Smooth muscle cell (in vitro differentiated cells): ENCODE data around the gene USP32. TPM values are rescaled to one million over a fixed set of nuclear protein-coding genes. Genes with fewer than 3 reads are reported as not detected.

ENCODE experiments used
- DNase-seq: peaks from one replicate; lab custom pipeline; 2025; ENCODE audit not compliant: unreplicated experiment; lab: John Stamatoyannopoulos, UW
- H2AFZ ChIP-seq: fragments of 200-600 bp; sonication (generic); 2 replicates; pipeline ENCODE4 v1.6.0; 2016; ENCODE audit warnings: antibody characterized with exemption, low read depth, mild to moderate bottlenecking
- H3F3A ChIP-seq: fragments of 200-600 bp; sonication (generic); 2 replicates; pipeline ENCODE4 v1.6.0; 2017; ENCODE audit warnings: antibody characterized with exemption, low read depth
- H3K27ac ChIP-seq: fragments of 200-600 bp; sonication (generic); 2 replicates; pipeline ENCODE4 v1.5.1; 2016; ENCODE audit warnings: low read depth, mild to moderate bottlenecking
- H3K27me3 ChIP-seq: fragments of 200-600 bp; sonication (generic); 2 replicates; pipeline ENCODE4 v1.6.1; 2016; ENCODE audit warnings: low read depth, mild to moderate bottlenecking
- H3K36me3 ChIP-seq: fragments of 200-600 bp; sonication (generic); 2 replicates; pipeline ENCODE4 v1.5.1; 2016; ENCODE audit warnings: low read depth
- H3K4me1 ChIP-seq: fragments of 200-600 bp; sonication (generic); 2 replicates; pipeline ENCODE4 v1.5.1; 2016; ENCODE audit warnings: low read depth
- H3K4me2 ChIP-seq: fragments of 200-600 bp; sonication (generic); 2 replicates; pipeline ENCODE4 v1.6.0; 2016; ENCODE audit warnings: mild to moderate bottlenecking
- H3K4me3 ChIP-seq: fragments of 200-600 bp; sonication (generic); 2 replicates; pipeline ENCODE4 v1.5.1; 2016; ENCODE audit warnings: mild to moderate bottlenecking
- H3K79me2 ChIP-seq: fragments of 200-600 bp; sonication (generic); 2 replicates; pipeline ENCODE4 v1.6.0; 2016; ENCODE audit warnings: low read depth, mild to moderate bottlenecking
- H3K9ac ChIP-seq: fragments of 200-600 bp; sonication (generic); 2 replicates; pipeline ENCODE4 v1.6.0; 2016; ENCODE audit warnings: low read depth
- H3K9me3 ChIP-seq: fragments of 200-600 bp; sonication (generic); replicated peaks from 2 replicates; pipeline ENCODE4 v1.5.1; 2016; ENCODE audit warnings: low read depth
- H4K20me1 ChIP-seq: fragments of 200-600 bp; sonication (generic); 2 replicates; pipeline ENCODE4 v1.6.0; 2016; ENCODE audit warnings: low read depth
- CTCF ChIP-seq: fragments of 200-600 bp; sonication (generic); IDR thresholded peaks from 2 replicates; pipeline ENCODE4 v1.5.1; 2017; ENCODE audit warnings: borderline replicate concordance, mild to moderate bottlenecking, antibody characterized with exemption; ENCODE audit not compliant: insufficient read depth, poor library complexity, severe bottlenecking
- WGBS: methylation state at CpG from one replicate; pipeline ENCODE4 v1.1.7; 2016; ENCODE audit warnings: low lambda C conversion rate; 5-methylcytosine and 5-hydroxymethylcytosine counted together
- polyA plus RNA-seq: library from polyadenylated mRNA; unstranded; fragments of >200 nt; fragmentation: Nextera tagmentation; extraction: Ambion mirVana; gene quantifications from 2 replicates; pipeline ENCODE4 v1.2.1, GENCODE V29; 2016
- total RNA-seq: library from RNA; depleted of rRNA; stranded (reverse); fragments of >200 nt; gene quantifications from 2 replicates; pipeline ENCODE4 v1.2.3, GENCODE V29; 2014

USP32 gene
- total and polyA plus RNA-seq, 2 experiments from 2014 or later: 10.5 to 21.7 TPM

- Histone ChIP-seq H3K27ac (no peak overlapping the region), H3F3A (no peaks in the 10 kb centered on the region), H2AFZ (no peak overlapping the region), H3K27me3 (no peaks in the 10 kb centered on the region), H3K79me2 (no peaks in the 10 kb centered on the region), H3K36me3 (no peaks in the 10 kb centered on the region), H3K9ac (no peak overlapping the region), H3K4me3 (no peak overlapping the region), H3K9me3 (no peaks in the 10 kb centered on the region), H3K4me1 (no peaks in the 10 kb centered on the region), H3K4me2 (no peak overlapping the region), H4K20me1 (no peaks in the 10 kb centered on the region)
- no peak for TF ChIP-seq CTCF
- WGBS: 95% methylated on average over 6 of the region's 6 CpGs
- DNase-seq: no peak
Observed at GRCh38 chr17:60425626-60426025, 33.7 kb upstream of the USP32 start.

- H3K27ac ChIP-seq: no peak overlapping the region
- no peaks in the 10 kb centered on the region for H3K4me1 ChIP-seq
- no peaks in the 10 kb centered on the region for H3K79me2 ChIP-seq
- DNase-seq: no peak
- WGBS: 95% methylated on average over 3 of the region's 3 CpGs
- H2AFZ ChIP-seq: no peak overlapping the region
- H3K9me3 ChIP-seq: no peaks in the 10 kb centered on the region
- H3K9ac ChIP-seq: no peak overlapping the region
- no peaks in the 10 kb centered on the region for H3K27me3 ChIP-seq
- H3K4me3 ChIP-seq: no peak overlapping the region
- no peaks in the 10 kb centered on the region for H3K36me3 ChIP-seq
- TF ChIP-seq CTCF: no peak
- no peak overlapping the region for H3K4me2 ChIP-seq
- H4K20me1 ChIP-seq: no peaks in the 10 kb centered on the region
- H3F3A ChIP-seq: no peaks in the 10 kb centered on the region
Observed at GRCh38 chr17:60423865-60424264, 31.9 kb upstream of the USP32 start.

- WGBS: 66% methylated on average over 18 of the region's 18 CpGs
- Histone ChIP-seq H3K9ac (peak within 1 kb of the TSS; percentile 30), H3K27ac (no peak within 1 kb of the TSS), H4K20me1 (no peaks in the 10 kb centered on the region), H2AFZ (peak within 1 kb of the TSS; percentile 90), H3K4me1 (no peaks in the 10 kb centered on the region), H3K9me3 (no peaks in the 10 kb centered on the region), H3F3A (no peaks in the 10 kb centered on the region), H3K79me2 (no peaks in the 10 kb centered on the region), H3K4me3 (peak within 1 kb of the TSS; percentile 56), H3K36me3 (no peaks in the 10 kb centered on the region), H3K27me3 (no peaks in the 10 kb centered on the region), H3K4me2 (peak within 1 kb of the TSS; percentile 84)
- TF ChIP-seq CTCF: no peak
- no peak for DNase-seq
Observed at GRCh38 chr17:60422162-60422665, 30.3 kb upstream of the USP32 start, which contains the start of gene CHCT1. TSS of gene CHCT1 (plus strand) at chr17:60422489. CDS start at chr17:60422593, 104 bp downstream.
